HepG2 (cell line): ENCODE measurements around the gene PLCG1. TPM values are rescaled to one million over a fixed set of nuclear protein-coding genes. Genes with fewer than 3 reads are reported as not detected.

ENCODE experiments used
- ASH2L ChIP-seq: fragments of 300-600, 200-600 bp; sonication (generic); IDR thresholded peaks from 2 replicates; pipeline ENCODE4 v1.7.0; 2017; ENCODE audit warnings: low read depth, mild to moderate bottlenecking, moderate library complexity, mixed read lengths, low read length; ENCODE audit not compliant: insufficient read length
- ATF1 ChIP-seq: IDR thresholded peaks from 2 replicates; pipeline ENCODE4 v1.6.1; 2016; ENCODE audit warnings: mild to moderate bottlenecking, control low read depth
- CSRNP2 ChIP-seq: sonication (generic); formaldehyde crosslinking; conservative IDR thresholded peaks from 2 replicates; pipeline ENCODE4 v1.8.0; 2022; ENCODE audit warnings: low read depth, missing genetic modification reagents
- ETV6 ChIP-seq: sonication (generic); formaldehyde crosslinking; conservative IDR thresholded peaks from 2 replicates; pipeline ENCODE4 v1.4.0; 2020; ENCODE audit warnings: missing genetic modification reagents
- HMGXB4 ChIP-seq, 2 experiments: sonication (generic) in 1 of 2; formaldehyde crosslinking in 1 of 2; IDR thresholded peaks; 2 replicates each; pipeline versions ENCODE4 v1.4.0 to v1.6.1; 2018 to 2020; ENCODE audit warnings: missing genetic modification reagents in 2 of 2, borderline replicate concordance in 1 of 2, low read depth in 1 of 2, mild to moderate bottlenecking in 1 of 2, missing biosample characterization in 1 of 2
- HNRNPK ChIP-seq: fragments of 200-400 bp; formaldehyde crosslinking; IDR thresholded peaks from 2 replicates; pipeline ENCODE4 v1.6.1; 2018; ENCODE audit warnings: low read length, low read depth, moderate library complexity, mild to moderate bottlenecking; ENCODE audit not compliant: poor library complexity, severe bottlenecking
- NFE2L2 ChIP-seq: fragments of 150-350 bp; IDR thresholded peaks from 2 replicates; pipeline ENCODE4 v1.6.1; 2014; ENCODE audit warnings: low read length
- SYNCRIP ChIP-seq: fragments of 200-400 bp; formaldehyde crosslinking; IDR thresholded peaks from 2 replicates; pipeline ENCODE4 v1.6.1; 2018; ENCODE audit warnings: mild to moderate bottlenecking, low read depth, low read length; ENCODE audit not compliant: insufficient read depth
- U2AF2 ChIP-seq: fragments of 200-400 bp; formaldehyde crosslinking; IDR thresholded peaks from 2 replicates; pipeline ENCODE4 v1.6.1; 2017; ENCODE audit warnings: low read depth, mild to moderate bottlenecking, low read length
- ZNF253 ChIP-seq: sonication (generic); formaldehyde crosslinking; IDR thresholded peaks from 2 replicates; pipeline ENCODE4 v1.8.0; 2022; ENCODE audit warnings: mild to moderate bottlenecking, missing genetic modification reagents, borderline replicate concordance
- ZNF614 ChIP-seq: IDR thresholded peaks from 2 replicates; pipeline ENCODE4 v1.6.1; 2018; ENCODE audit warnings: missing biosample characterization, missing genetic modification reagents, inconsistent platforms, borderline replicate concordance
- ZUFSP ChIP-seq: sonication (generic); formaldehyde crosslinking; IDR thresholded peaks from 2 replicates; pipeline ENCODE4 v1.9.0; 2021; ENCODE audit warnings: missing genetic modification reagents, mild to moderate bottlenecking, borderline replicate concordance
- polyA plus RNA-seq, 8 experiments: library from polyadenylated mRNA; depleted of rRNA in 3 of 8; stranded (reverse) in 7 of 8; unstranded in 1 of 8; fragments of >200 nt; fragmentation: Illumina TruSeq in 4 of 8; extraction: Trizol in 4 of 8; gene quantifications; 2 replicates each; pipeline versions ENCODE4 v1.2.1 to v1.2.3, GENCODE V29; 2011 to 2016; ENCODE audit warnings: low read depth in 4 of 8, missing spikeins in 1 of 8, mixed read lengths in 1 of 8; ENCODE audit not compliant: insufficient read depth in 1 of 8
- total RNA-seq, 5 experiments: library from RNA; depleted of rRNA; stranded (reverse); fragments of >200 nt; fragmentation: Illumina TruSeq; extraction: Trizol; gene quantifications; 2 replicates each; pipeline ENCODE4 v1.2.3, GENCODE V29; 2016; ENCODE audit warnings: low read depth in 1 of 5
- TF ChIP-seq, protein P1 (sequence below): sonication (generic); formaldehyde crosslinking; IDR thresholded peaks from one replicate; pipeline ENCODE4 v1.5.1; 2020; ENCODE audit warnings: mild to moderate bottlenecking, missing genetic modification reagents; ENCODE audit errors: not compliant biosample characterization

PLCG1 gene
- total and polyA plus RNA-seq, 2 of the 13 experiments (the other 11 are each of a cell fraction or from before 2014, with no cell fraction given), result 85.3 to 158 TPM

- TF ChIP-seq U2AF2 (no peak), ZUFSP (no peak), HNRNPK (peak; percentile 71), ETV6 (CRISPR knock-in tag) (peak; percentile 33; the same call in 1 of the 2 replicates), ZNF253 (CRISPR knock-in tag) (no peak), HMGXB4 (CRISPR knock-in tag; IDR thresholded peaks at IDR 0.05; ENCODE audit: borderline replicate concordance in 1 of 2, low read depth in 1 of 2) (peak; percentile 17 to 65; a peak in 2 of 4 replicates), ATF1 (no peak), CSRNP2 (CRISPR knock-in tag) (no peak), SYNCRIP (no peak), ASH2L (no peak), ZNF614 (CRISPR knock-in tag) (0 out of 2 replicates have a peak, but pooled peaks have one; percentile 17), NFE2L2 (no peak)
- TF ChIP-seq, protein P1, sequence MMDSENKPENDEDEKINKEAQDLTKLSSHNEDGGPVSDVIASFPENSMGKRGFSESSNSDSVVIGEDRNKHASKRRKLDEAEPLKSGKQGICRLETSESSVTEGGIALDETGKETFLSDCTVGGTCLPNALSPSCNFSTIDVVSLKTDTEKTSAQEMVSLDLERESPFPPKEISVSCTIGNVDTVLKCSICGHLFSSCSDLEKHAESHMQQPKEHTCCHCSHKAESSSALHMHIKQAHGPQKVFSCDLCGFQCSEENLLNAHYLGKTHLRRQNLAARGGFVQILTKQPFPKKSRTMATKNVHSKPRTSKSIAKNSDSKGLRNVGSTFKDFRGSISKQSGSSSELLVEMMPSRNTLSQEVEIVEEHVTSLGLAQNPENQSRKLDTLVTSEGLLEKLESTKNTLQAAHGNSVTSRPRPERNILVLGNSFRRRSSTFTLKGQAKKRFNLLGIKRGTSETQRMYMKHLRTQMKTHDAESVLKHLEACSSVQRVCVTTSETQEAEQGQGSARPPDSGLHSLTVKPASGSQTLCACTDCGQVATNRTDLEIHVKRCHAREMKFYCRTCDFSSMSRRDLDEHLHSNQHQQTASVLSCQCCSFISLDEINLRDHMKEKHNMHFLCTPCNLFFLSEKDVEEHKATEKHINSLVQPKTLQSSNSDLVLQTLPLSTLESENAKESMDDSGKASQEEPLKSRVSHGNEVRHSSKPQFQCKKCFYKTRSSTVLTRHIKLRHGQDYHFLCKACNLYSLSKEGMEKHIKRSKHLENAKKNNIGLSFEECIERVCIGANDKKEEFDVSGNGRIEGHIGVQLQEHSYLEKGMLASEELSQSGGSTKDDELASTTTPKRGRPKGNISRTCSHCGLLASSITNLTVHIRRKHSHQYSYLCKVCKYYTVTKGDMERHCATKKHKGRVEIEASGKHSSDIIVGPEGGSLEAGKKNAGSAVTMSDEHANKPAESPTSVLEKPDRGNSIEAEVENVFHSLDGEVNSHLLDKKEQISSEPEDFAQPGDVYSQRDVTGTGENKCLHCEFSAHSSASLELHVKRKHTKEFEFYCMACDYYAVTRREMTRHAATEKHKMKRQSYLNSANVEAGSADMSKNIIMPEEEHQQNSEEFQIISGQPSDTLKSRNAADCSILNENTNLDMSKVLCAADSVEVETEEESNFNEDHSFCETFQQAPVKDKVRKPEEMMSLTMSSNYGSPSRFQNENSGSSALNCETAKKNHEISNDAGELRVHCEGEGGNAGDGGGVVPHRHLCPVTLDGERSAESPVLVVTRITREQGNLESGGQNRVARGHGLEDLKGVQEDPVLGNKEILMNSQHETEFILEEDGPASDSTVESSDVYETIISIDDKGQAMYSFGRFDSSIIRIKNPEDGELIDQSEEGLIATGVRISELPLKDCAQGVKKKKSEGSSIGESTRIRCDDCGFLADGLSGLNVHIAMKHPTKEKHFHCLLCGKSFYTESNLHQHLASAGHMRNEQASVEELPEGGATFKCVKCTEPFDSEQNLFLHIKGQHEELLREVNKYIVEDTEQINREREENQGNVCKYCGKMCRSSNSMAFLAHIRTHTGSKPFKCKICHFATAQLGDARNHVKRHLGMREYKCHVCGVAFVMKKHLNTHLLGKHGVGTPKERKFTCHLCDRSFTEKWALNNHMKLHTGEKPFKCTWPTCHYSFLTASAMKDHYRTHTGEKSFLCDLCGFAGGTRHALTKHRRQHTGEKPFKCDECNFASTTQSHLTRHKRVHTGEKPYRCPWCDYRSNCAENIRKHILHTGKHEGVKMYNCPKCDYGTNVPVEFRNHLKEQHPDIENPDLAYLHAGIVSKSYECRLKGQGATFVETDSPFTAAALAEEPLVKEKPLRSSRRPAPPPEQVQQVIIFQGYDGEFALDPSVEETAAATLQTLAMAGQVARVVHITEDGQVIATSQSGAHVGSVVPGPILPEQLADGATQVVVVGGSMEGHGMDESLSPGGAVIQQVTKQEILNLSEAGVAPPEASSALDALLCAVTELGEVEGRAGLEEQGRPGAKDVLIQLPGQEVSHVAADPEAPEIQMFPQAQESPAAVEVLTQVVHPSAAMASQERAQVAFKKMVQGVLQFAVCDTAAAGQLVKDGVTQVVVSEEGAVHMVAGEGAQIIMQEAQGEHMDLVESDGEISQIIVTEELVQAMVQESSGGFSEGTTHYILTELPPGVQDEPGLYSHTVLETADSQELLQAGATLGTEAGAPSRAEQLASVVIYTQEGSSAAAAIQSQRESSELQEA, result peak; percentile 68
Observed at GRCh38 chr20:41137614-41138474, 501 bp downstream of the PLCG1 start (continued).
